NCI-H526 (cell line): ENCODE measurements around the gene MFN2.
"Not testable (repeated sequence)": the region's sequence is repeated elsewhere in the genome, so short reads cannot be mapped to it uniquely, and the experiment has no call there.

ENCODE experiments used
- DNase-seq, 2 experiments: peaks; one replicate each; lab custom pipeline; 2025; lab: John Stamatoyannopoulos, UW

The MFN2 gene

DNA sequence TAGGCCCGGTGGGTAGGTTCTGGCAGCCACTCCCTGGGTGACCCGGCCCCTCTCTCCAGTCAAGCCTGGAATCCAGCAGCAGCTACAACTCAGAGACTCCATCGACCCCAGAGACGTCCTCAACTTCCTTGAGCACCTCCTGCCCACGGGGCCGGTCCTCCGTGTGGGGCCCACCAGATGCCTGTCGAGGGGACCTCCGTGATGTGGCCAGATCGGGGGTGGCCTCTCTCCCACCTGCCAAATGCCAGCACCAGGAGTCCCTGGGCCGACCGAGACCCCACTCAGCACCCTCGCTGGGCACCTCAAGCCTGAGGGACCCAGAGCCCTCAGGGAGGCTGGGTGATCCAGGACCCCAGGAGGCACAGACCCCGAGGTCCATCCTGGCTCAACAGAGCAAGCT lies 41.8 kb downstream of the MFN2 start:
- no peak for DNase-seq

DNA sequence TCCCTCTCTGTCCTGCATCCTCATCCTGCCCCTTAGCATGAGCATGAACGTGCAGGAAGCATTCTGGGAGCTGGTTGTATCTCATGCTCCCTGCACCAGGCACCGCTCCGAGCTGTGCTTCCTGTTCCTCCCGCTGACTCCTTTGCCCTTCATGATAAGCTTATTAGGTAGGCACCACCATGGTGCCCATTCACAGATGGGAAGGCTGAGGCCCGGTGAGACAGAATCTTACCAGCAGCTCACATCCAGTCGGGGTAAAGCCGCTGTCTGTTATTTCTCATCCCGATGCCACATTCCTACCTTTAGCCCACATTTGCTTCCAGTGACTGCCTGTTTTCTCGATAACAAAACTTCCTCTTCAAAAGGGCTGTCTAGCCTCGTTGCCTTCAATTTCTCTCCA lies 46.3 kb downstream of the MFN2 start:
- DNase-seq, result no peak

DNA sequence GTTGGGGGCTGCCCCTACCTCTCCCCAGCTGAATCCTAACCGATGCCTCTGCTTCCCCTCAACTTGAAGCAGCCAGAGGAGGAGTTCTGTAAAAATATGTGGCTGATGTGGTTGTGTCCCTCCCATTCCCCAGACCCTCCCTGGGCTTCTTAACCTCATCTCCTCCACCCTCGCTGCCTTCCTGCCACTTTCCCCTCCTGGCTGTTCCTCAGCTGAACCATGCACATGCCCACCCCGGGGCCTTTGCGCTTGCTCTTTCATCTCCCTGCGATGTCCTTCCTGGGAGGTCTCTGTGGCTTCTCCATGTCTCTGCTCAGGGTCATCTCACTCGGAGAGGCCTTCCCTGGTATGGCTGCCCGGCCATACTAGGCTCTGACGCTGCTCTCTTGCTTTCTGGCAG lies 48.0 kb downstream of the MFN2 start:
- no peak for DNase-seq

DNA sequence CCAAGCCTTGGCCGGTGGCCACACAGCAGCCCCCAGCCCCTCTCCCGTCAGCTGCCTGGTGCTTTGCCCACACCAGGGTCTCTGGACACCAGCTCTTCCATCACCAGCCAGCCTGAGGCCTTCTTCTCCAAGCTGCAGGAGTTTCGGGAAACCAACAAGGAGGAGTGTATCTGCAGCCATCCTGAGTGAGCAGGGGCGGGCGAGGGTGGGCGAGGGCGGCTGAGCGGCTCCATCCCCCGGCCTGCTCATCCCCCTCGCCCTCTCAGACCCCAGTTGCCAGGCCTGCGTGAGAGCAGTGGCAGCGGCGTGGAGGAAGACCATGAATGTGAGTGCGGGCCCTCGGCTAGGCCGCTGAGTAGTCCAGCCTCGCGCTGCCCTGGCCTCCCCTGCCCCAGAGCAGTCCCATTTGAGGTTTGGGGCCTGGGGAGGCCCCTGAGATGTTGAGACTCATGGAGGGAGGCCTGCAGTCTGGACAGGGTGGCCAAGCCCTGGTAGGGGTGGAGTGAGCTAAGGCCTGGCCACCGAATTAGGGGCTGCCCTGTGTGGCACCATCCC lies 48.8 kb downstream of the MFN2 start:
- no peak for DNase-seq

DNA sequence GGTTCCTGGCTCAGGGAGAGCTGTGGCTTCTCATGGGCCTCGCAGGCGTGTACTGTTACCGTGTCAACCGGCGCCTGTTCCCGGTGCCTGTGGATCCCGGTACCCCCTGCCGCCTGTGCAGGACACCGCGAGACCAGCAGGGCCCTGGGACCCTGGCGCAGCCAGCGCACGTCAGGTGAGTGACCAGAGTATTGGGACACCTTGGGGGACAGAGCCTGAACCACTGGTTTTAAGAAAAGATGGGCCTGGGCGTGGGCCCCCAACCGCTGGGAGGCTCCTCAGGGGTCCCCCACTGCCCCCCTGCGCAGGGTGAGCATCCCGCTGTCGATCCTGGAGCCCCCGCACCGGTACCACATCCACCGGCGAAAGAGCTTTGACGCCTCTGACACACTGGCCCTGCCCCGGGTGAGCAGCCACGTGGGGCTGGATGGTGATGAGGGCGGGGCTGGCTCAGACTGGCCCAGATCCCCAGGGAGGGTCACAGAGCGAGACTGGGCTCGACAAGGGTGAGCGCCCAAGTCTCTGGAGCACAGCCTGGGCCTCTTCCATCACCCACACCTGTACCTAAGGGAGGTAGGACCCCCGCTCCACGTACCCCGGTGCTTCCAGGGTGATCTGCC lies 49.6 kb downstream of the MFN2 start:
- peak in 1 of 2 experiments; percentile 34 for DNase-seq

DNA sequence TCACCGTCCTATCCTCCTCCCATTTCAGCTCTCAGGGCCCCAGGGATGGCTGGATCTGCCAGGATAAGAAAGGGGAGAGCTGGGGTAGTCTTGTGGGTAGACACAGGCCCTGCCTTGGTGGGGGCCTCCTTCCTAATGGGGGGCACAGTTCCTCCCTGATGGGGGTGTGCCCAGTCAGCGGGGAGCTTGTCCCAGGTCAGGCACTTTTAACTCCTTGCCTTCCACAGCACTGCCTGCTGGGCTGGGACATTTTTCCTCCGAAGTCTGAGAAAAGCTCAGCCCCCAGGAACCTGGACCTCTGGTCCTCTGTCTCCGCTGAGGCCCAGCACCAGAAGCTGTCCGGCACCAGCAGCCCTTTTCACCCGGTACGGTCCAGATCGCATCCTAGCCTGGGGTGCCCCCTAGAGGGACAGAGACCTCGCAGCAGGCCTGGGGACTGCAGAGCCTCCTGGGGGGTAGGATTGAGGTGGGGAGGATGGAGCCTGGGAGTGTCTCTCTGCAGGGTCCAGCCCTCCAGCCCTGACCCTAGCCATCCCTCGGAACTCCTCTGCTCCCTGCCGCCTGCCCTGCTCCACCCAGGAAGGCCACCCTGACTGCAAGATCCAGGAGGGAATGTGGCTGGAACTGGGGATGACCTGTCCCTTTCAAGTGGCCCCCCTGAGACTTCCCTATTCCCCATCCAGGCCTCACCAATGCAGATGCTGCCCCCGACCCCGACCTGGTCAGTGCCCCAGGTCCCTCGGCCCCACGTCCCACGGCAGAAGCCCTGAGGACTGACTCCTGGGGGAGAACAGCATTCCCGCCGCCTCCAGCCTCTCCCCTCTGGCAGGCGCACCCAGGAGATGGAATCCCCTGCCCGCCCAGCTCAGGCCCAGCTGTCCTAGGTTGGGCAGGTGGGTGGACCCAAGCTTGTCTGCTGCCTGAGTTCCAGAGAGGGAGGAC lies 51.1 kb downstream of the MFN2 start:
- DNase-seq, result peak in 1 of 2 experiments; percentile 25

DNA sequence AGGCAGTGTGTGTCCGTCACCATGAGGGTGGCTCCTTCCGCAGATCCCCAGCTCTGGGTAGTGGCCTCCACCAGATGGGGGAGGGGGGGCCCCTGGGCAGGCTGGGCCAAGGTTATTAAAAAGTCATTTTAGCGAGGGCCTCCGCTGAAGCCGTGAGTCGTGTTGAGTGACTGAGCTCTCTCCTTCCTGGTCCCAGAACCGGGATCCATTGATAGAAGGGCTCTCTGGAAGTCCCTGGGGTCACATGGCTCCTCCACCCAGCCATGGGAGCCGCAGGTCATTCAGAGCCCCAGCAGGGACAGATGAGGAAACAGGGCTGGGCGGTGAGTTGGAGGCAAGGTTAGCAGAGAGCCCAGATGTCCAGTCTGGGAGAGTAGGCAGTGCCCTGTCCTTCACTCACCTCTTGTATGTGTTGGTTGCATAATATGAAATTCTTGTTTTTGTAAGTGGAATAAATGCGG lies 51.9 kb downstream of the MFN2 start:
- no peak for DNase-seq

DNA sequence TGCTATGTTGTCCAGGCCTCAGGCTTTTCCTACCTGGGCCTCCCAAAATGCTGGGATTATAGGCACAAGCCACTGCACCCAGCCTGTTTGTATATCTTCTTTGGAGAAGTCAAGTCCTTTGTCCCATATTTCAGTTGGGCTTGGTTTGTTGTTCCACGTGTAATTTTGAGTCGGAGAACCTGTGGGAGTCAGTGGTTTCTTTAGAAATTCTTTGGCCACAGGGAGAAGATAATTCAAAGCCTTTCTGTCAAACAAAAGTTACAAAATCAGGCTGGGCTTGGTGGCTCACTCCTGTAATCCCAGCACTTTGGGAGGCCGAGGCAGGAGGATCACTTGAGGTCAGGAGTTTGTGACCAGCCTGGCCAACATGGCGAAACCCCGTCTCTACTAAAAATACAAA lies 53.2 kb downstream of the MFN2 start:
- DNase-seq, result not testable (repeated sequence)

DNA sequence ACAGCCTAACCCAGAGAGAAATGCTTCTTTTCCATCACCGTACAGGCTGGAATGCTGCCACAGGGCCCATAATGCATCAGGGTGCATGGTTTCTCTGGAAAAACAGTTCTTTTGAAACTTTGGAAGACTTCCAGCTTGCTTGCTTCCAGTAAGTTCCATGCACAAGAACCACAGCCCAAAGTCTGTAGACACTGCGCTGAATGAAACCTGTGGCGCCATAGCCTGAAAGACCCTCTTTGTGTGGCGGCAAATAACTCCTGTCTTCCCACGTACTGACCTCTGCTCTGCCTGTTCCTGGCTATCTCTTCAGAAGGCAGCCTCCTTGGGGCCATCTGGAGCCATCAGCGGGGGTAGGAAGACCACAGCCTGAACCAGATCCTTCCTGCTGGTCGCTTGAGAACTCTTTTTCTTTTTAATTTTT lies 54.1 kb downstream of the MFN2 start:
- no peak for DNase-seq

DNA sequence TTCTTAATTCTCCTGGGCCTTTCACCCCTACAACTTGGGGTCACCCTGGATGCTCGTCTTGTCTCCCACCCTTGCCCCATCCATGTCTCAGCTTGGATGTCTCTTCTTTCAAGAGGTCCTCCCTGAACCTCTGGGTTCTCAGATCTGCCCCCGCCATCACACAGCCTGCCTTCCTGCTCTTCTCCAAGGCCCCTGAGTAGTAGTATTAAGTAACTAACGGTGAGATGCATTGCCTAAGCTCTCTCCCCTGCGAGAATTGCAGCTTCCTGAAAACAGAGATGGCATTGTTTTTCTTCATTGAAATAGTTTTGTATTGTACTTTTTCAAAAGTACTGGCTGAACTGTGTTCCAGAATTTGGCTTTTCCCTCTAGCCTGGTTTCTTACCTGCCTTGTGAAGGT lies 55.1 kb downstream of the MFN2 start:
- no peak for DNase-seq

DNA sequence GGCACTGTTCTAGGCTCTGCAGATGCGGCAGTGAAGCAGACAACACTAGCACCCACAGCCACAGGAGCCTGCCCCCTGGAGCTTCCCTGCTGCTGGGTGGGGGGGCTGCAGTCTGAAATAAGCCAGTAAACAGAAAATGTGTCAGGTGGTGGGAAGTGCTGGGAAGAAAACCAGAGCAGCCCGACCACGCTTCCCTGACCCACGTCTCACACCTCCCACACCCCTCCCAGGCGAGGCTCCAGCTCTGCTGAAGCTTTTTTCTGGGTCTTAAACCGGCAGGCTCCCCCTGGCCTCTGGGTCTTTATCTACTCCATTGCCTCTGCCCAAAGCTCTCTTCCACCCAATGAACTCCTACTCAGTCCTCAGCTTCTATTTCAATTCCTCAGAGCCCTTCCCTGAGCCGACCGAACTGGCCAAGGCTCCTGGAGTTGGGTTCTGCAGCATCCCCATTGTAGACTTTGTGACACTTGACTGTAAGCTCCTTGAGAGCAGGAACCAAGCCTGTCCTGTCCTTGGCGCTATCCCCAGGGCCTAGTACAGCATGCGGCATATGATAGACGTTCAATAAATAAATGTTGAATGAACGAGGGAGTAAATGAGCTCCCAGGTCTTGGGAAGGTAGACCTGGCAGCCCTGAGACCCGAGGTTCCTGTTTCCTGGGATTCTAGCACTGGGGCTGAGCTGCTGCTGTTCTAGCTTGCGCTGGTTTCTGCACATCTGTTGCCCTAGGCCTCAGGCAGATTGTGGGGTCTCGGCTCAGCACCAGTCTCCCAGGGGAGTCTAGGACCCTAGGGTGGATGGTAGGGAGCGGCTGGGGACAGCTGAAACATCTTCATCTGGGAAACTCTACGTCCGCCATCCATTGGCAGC lies 57.5 kb downstream of the MFN2 start:
- DNase-seq, result no peak

DNA sequence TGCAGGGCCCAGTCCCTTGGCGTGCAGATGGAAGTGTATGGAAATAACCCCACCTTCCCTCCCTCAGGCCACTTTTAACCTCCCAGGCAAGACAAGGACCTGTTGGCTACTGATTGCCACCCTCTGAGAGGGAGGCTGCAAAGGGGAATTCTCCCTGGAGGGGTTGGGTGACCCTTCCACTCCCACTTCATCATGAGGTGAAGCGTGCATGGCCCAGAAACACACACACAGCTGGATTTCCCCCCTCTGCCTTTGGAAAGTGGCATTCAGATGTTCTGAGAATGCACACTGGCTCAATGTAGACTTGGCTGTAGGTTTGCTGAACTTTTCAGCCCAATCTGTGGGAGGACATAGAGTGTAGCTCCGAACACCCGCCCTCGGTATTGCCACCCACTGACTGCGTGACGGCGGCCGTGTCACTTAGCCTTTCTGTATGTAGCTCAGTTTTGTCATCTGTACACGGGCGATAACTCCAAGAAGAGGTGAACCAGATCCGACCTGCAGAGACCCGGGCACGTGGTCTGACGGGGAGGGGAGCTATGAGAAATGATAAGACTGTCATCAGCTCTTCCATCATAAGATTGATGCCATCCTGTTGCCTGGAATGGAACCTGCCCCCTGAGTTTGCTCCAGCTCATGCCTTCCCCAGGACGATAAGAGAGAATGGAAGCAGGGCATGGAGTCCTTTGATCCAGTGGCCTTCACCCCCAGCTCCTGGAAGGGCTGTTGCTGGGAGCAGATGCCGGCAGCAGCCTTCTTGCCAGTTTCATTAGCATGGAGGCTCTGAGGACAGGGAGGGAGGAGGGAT lies 58.3 kb downstream of the MFN2 start:
- DNase-seq, result no peak

DNA sequence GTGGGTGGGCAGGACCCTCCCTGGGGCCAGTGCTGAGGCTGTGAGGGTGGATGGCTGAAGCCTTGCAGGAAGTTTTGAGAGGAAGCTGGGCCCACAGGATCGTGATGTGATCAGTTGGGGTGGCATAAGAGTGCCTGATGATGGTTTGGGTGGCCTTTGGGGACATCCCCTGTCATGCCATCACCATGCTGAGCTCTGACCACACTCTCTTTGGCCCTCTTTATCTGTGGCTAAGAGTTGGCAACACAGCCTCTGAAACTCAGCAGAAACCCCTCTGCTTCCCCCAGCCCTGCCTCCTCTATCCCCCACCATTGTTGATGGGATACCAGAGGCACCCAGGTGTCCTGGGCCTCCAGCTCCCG lies 58.9 kb downstream of the MFN2 start:
- no peak for DNase-seq

DNA sequence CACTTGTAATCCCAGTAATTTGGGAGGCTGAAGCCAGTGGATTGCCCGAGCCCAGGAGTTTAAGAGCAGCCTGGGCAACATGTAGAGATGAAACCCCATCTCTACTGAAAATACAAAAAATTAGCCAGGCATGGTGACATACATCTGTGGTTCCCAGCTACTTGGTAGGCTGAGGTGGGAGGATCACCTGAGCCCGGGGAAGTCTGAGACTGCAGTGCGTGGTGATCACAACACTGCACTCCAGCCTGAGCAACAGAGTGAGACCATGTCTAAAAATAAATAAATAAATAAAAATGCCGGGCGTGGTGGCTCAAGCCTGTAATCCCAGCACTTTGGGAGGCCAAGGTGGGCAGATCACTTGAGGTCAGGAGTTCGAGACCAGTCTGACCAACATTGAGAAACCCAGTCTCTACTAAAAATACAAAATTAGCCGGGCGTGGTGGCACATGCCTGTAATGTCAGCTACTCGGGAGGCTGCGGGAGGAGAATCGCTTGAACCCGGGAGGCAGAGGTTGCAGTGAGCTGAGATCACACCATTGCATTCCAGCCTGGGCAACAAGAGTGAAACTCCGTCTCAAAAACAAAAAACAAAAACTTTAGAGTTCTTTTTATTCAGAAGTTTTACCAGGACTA lies 59.7 kb downstream of the MFN2 start:
- DNase-seq, result not testable (repeated sequence)

DNA sequence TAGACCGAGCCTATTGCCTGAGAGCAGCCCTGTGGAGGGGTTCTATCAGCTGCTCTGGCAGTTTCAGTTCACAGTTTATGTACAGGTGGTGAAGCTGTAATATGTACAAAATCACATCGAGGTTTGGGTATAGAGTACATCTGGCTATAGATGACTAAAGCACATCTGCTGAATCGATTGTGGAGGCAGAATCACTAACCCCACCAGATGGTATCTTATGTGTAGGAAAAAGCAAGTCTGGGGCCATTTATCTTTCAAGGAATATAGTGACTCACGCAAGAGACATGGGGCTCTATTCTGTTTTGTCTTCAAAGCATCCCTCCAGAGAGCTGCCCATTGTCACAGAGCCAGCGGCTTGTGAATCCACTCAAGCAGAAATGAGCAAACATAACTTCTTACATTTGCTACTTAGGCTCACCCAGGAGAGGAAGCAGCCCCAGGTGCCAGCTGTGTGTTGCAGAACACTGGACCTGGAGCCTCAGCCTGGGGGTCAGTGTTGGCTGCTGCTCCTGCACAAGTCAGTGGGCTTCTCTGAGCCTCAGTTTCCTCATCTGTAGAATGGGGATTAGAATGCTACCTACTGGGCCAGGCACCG lies 60.3 kb downstream of the MFN2 start:
- DNase-seq, result no peak

DNA sequence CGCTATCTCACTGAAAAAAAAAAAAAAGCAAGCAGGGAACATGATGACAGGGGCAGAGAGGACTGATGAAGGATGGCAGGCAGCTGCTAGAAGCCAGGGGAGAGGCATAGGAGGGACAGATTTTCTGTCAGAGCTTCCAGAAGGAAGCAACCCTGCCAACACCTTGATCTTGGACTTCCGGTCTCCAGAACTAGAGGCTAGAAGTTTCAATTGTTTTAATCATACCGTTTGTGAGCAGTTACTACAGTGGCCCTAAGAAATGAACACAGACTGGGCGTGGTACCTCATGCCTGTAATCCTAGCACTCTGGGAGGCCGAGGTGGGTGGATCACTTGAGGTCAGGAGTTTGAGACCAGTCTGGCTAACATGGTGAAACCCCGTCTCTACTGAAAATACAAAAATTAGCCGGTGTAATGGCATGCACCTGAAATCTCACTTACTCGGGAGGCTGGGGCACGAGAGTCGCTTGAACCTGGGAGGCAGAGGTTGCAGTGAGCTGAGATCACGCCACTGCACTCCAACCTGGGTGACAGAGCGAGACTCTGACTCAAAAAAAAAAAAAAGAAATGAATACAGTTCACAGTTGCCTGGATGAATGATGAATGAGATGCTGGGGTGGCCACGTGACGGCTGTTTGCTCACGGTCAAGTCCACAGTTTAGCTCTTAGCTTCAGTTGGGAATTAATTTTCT lies 64.1 kb downstream of the MFN2 start:
- DNase-seq, result not testable (repeated sequence)

DNA sequence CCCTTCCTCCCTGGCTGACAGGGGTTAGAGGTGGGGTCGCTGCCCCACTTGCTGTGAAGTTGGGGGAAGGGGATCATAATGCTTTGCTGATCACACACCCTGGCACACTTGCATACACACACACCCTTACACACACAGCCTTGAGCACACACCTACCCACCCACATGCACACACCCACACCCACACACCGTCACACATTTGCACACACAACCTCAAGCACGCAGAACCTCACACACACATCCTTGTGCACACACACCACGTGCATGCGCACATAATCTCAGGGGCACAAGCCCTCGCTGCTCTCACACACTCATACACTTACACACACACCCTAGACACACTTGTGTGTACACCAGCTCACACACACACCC lies 66.5 kb downstream of the MFN2 start:
- DNase-seq, result no peak

DNA sequence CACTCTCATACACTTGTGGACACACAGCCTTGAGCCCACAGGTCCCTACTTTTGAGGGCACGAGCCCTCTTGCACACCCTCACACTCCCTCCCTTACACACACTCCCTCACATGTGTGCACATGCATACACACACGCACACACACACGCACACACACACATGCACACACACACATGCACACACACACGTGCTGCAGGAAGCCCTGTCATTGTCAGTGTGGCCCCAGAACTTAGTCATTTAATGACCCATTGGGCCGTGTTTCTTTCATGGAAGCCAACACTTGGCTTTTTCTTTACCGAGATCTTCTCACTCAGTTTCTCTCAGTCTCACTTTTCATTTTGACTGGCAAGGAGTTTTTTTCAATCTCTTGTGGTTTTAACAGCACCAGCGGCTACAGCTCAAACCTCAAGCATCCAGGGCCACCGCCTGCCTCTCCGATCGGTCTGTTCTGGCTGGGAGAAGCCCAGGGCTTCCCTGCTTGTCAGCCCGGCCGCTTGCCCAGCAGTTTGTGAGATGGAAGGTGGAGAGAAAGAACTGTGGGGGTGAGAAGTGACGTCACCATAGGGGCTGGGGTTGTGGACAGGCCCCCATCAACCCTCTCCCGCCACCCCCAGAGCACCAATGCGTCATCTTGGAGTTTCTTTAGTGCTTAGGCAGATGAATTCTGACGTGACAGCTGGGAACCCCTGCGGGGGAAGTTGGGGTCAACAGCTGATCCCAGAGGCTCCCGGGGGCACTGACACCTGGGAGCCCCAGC lies 67.1 kb downstream of the MFN2 start:
- DNase-seq, result no peak

DNA sequence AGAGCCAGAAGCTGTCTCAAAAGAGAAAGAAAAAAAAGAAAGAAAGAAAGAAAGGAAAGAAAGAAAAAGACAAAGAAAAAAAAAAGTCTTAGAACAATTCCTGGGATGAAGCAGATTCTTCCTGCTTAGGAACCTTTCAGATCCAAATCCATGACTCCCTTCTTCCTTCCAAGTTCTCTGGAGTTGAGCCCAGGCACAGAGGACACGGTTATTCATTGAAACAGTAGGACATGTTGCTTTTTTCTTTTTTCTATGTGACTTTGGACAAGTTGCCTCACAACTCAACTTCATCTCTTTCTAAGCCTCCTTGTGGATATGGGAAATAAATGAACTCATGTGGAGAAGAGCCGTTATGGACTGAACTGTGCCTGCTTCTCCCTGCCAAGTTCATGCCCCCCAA lies 68.1 kb downstream of the MFN2 start:
- no peak for DNase-seq
